Brain microvascular endothelial cell (primary cell): ENCODE data around the gene KCNG2.

ENCODE experiments used
- DNase-seq: peaks from one replicate; pipeline ENCODE4 v3.0.0-alpha.2; 2020
- H3K27ac ChIP-seq: fragments of 250-450 bp; sonication (Bioruptor Pico); 2 replicates; pipeline ENCODE4 v1.5.1; 2020; ENCODE audit warnings: mild to moderate bottlenecking, moderate library complexity
- H3K27me3 ChIP-seq: fragments of 250-450 bp; sonication (Bioruptor Pico); replicated peaks from 2 replicates; pipeline ENCODE4 v1.5.1; 2020; ENCODE audit warnings: mild to moderate bottlenecking
- H3K36me3 ChIP-seq: fragments of 250-450 bp; sonication (Bioruptor Pico); replicated peaks from 2 replicates; pipeline ENCODE4 v1.5.1; 2020; ENCODE audit warnings: mild to moderate bottlenecking
- H3K4me3 ChIP-seq: 2 replicates; pipeline ENCODE4 v1.5.1; 2011; ENCODE audit warnings: low read depth, mild to moderate bottlenecking, control low read depth, low read length, moderate library complexity
- CTCF ChIP-seq: IDR thresholded peaks from 2 replicates; pipeline ENCODE4 v1.5.1; 2011; ENCODE audit warnings: low read depth, mild to moderate bottlenecking, moderate library complexity, low read length, control low read depth, inconsistent platforms; ENCODE audit errors: missing control alignments
- in situ Hi-C: cut with HindIII; loops from 2 replicates; pipeline ENCODE4 v1.10.0; 2017; ENCODE audit warnings: low sequenced_read_pairs, low pct_ligation_motif_present

KCNG2 gene

DNA sequence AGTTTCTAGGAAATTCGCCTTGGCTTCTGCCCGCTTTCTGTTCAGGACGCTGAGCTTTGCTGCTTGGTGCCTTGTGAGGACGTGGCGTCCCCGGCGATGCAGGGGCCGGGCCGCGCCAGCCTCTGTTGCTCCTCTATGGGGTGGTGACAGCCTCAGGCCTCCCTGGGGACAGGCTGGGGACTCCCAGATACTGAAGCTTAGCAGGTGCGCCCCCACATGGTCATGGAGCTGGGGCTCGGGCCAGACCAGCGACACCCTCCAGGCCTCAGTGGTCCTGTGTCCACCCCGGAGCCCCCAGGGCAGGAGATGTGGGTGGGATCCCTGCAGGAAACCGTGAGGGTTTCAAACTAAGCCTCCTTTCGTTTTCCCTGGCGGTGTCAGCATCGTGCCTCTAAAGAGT lies 29.2 kb downstream of the KCNG2 start:
- in situ Hi-C loops = no loop called here
- TF ChIP-seq CTCF = no peak
- Histone ChIP-seq H3K4me3 (no peak overlapping the region), H3K27me3 (no peaks in the 10 kb centered on the region), H3K27ac (no peak overlapping the region), H3K36me3 (no peaks in the 10 kb centered on the region)
- no peak for DNase-seq

DNA sequence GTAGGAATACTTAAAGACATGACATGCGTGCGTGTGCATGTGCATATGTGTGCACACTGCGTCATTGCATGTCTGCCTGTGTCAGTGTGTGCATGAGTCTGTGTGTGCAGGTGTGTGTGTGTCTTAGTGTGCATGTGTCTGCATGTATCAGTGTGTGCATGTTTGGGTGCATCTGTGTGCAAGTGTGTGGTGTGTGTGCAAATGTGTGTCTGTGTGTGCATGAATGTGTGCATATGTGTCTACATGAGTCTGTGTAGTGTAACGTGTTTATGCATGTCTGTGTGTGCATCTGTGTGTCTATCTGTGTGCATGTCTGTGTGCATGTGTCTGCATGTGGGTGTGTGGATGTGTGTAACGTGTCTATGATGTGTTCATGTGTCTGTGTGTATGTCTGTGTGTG lies 30.5 kb downstream of the KCNG2 start:
- H3K27me3 ChIP-seq = no peaks in the 10 kb centered on the region
- no peak for TF ChIP-seq CTCF
- no peaks in the 10 kb centered on the region for H3K36me3 ChIP-seq
- H3K27ac ChIP-seq = no peak overlapping the region
- DNase-seq = no peak
- no peak overlapping the region for H3K4me3 ChIP-seq
- in situ Hi-C loops = no loop called here

DNA sequence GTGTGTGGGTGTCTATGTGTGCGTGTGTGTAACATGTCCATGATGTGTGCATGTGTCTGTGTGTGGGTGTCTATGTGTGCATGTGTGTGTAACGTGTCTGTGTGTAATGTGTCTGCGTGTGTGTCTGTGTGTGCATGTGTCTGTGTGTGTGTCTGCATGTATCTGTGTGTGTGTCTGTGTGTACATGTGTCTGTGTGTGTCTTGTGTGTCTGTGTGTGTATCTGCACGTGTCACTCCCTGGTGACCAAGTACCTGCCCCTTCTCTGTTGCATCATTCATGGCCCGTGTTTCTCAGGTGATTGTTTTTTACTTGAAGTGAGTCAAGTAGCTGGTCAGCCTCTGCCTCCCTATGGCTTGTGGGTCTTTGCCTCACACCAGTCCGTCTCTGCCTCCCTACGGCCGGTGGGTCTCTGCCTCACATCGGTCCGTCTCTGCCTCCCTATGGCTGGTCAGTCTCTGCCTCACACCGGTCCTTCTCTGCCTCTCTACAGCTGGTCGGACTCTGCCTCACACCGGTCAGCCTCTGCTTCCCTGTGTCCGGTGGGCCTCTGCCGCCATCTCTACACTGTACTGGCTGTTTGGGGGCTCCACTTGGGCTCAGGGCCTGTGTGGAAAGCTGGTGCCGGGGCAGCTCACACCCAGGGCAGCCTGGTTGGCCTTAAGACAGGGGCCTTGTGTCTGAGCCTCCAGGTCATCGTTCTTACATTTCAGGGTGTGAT lies 31.6 kb downstream of the KCNG2 start:
- H3K27me3 ChIP-seq = no peaks in the 10 kb centered on the region
- in situ Hi-C loops = no loop called here
- no peak overlapping the region for H3K4me3 ChIP-seq
- no peak for TF ChIP-seq CTCF
- no peaks in the 10 kb centered on the region for H3K36me3 ChIP-seq
- DNase-seq = no peak
- H3K27ac ChIP-seq = no peak overlapping the region

DNA sequence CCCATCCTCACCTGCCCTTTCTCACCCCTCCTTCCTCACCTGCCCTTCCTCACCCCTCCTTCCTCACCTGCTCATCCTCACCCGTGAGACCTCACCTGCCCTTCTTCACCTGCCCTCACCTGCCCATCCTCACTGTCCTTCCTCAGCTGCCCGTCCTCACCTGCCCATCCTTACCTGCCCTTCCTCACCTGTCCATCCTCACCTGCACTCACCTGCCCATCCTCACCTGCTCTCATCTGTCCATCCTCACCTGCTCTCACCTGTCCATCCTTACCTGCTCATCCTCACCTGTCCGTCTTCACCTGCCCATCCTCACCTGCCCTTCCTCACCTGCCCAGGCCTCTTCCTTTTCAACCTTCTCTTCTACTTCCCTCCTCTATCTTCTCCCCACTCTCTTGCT lies 34.4 kb downstream of the KCNG2 start:
- TF ChIP-seq CTCF = no peak
- no peaks in the 10 kb centered on the region for H3K36me3 ChIP-seq

GRCh38 chr18:79834834-79835233 lies 37.1 kb downstream of the KCNG2 start:
- Histone ChIP-seq H3K36me3 (no peaks in the 10 kb centered on the region), H3K27me3 (no peaks in the 10 kb centered on the region), H3K27ac (no peak overlapping the region), H3K4me3 (no peak overlapping the region)
- no peak for DNase-seq
- no peak for TF ChIP-seq CTCF
- in situ Hi-C loops = no loop called here

More for the DNA sequence above, 34.4 kb downstream of the KCNG2 start:
- in situ Hi-C loops = no loop called here
- Histone ChIP-seq H3K4me3 (no peak overlapping the region), H3K27me3 (no peaks in the 10 kb centered on the region), H3K27ac (no peak overlapping the region)
- DNase-seq = no peak

GRCh38 chr18:79841936-79842335 lies 44.2 kb downstream of the KCNG2 start:
- no peak for TF ChIP-seq CTCF
- Histone ChIP-seq H3K4me3 (no peak overlapping the region), H3K27me3 (no peaks in the 10 kb centered on the region), H3K36me3 (no peaks in the 10 kb centered on the region), H3K27ac (no peak overlapping the region)
- in situ Hi-C loops = no loop called here
- no peak for DNase-seq
